K562 (cell line): ENCODE data around the gene SKP2. TPM values are rescaled to one million over a fixed set of nuclear protein-coding genes. Genes with fewer than 3 reads are reported as not detected.

Source experiments
- BDP1 ChIP-seq: IDR thresholded peaks from 3 replicates; pipeline ENCODE4 v1.6.1; 2011; ENCODE audit not compliant: insufficient read length, insufficient read depth
- CBFB ChIP-seq: sonication (generic); formaldehyde crosslinking; IDR thresholded peaks from 2 replicates; pipeline ENCODE4 v1.4.0; 2020; ENCODE audit warnings: mild to moderate bottlenecking, missing genetic modification reagents
- CBX8 ChIP-seq: fragments of 200-600 bp; sonication (generic); IDR thresholded peaks from 2 replicates; pipeline ENCODE4 v1.6.1; 2012; ENCODE audit warnings: borderline replicate concordance, mixed run types, low read depth, mild to moderate bottlenecking, moderate library complexity, mixed read lengths, low read length, control low read depth, inconsistent platforms; ENCODE audit not compliant: poor library complexity, severe bottlenecking; ENCODE audit errors: extremely low read depth
- CHD2 ChIP-seq: IDR thresholded peaks from 2 replicates; pipeline ENCODE4 v1.6.1; 2011; ENCODE audit warnings: low read depth, low read length
- EP300 ChIP-seq: IDR thresholded peaks from 2 replicates; pipeline ENCODE4 v1.6.1; 2012; ENCODE audit warnings: low read length, improper control_type of control experiment
- MAFF ChIP-seq: IDR thresholded peaks from 2 replicates; pipeline ENCODE4 v1.6.1; 2012; ENCODE audit warnings: low read length, improper control_type of control experiment
- NFYB ChIP-seq: IDR thresholded peaks from 2 replicates; pipeline ENCODE4 v1.6.1; 2011; ENCODE audit warnings: mild to moderate bottlenecking, moderate library complexity; ENCODE audit not compliant: insufficient read length; ENCODE audit errors: extremely low read depth
- PCBP1 ChIP-seq: fragments of 200-400 bp; formaldehyde crosslinking; IDR thresholded peaks from 2 replicates; pipeline ENCODE4 v1.6.1; 2018; ENCODE audit warnings: mild to moderate bottlenecking, low read depth, low read length; ENCODE audit not compliant: poor library complexity, severe bottlenecking
- PHF8 ChIP-seq: fragments of 200-600 bp; sonication (generic); IDR thresholded peaks from 2 replicates; pipeline ENCODE4 v1.6.1; 2012; ENCODE audit warnings: mixed run types, mild to moderate bottlenecking, inconsistent platforms, low read length, moderate library complexity, borderline replicate concordance
- SMAD3 ChIP-seq: fragments of 450-650 bp; formaldehyde crosslinking; conservative IDR thresholded peaks from 2 replicates; pipeline ENCODE4 v1.4.0; 2020; ENCODE audit warnings: mild to moderate bottlenecking
- SP2 ChIP-seq: IDR thresholded peaks from 2 replicates; pipeline ENCODE4 v1.6.1; 2011; ENCODE audit warnings: mild to moderate bottlenecking, low read depth, low read length, moderate library complexity; ENCODE audit not compliant: poor library complexity, severe bottlenecking; ENCODE audit errors: extremely low read depth
- ZNF274 ChIP-seq: IDR thresholded peaks from 2 replicates; pipeline ENCODE4 v1.6.1; 2011; ENCODE audit warnings: low read depth, mild to moderate bottlenecking, low read length, moderate library complexity, borderline replicate concordance
- ZNF551 ChIP-seq: fragments of 250-450 bp; sonication (Bioruptor Pico); IDR thresholded peaks from 2 replicates; pipeline ENCODE4 v1.5.0; 2021; ENCODE audit warnings: mild to moderate bottlenecking, moderate library complexity
- ZNF561 ChIP-seq: fragments of 450-650 bp; formaldehyde crosslinking; conservative IDR thresholded peaks from 2 replicates; pipeline ENCODE4 v1.4.0; 2020; ENCODE audit warnings: mild to moderate bottlenecking, moderate library complexity
- polyA plus RNA-seq, 8 experiments: library from polyadenylated mRNA; depleted of rRNA in 4 of 8; stranded (reverse) in 5 of 8; unstranded in 3 of 8; fragments of >200 nt; fragmentation: Nextera tagmentation in 2 of 8; fragmentation: Illumina TruSeq in 1 of 8; extraction: Ambion mirVana in 2 of 8; extraction: Trizol in 1 of 8; gene quantifications; 2 replicates each; pipeline versions ENCODE4 v1.2.1 to v1.2.3, GENCODE V29; 2011 to 2014; ENCODE audit warnings: inconsistent platforms in 1 of 8, missing spikeins in 1 of 8
- total RNA-seq, 7 experiments: library from RNA; depleted of rRNA in 6 of 7; stranded (reverse); fragments of >200 nt in 6 of 7; fragmentation: Illumina TruSeq in 2 of 7; extraction: Trizol in 2 of 7; gene quantifications; 2 replicates each; pipeline versions ENCODE4 v1.2.1 to v1.2.3, GENCODE V29; 2011 to 2021; ENCODE audit warnings: low replicate concordance in 1 of 7
- TF ChIP-seq, protein P1 (sequence below): fragments of 250-450 bp; sonication (Bioruptor Pico); IDR thresholded peaks from 2 replicates; pipeline ENCODE4 v1.8.0; 2022; ENCODE audit warnings: inconsistent platforms
- TF ChIP-seq, protein P2 (sequence below): sonication (generic); formaldehyde crosslinking; IDR thresholded peaks from 2 replicates; pipeline ENCODE4 v1.8.1; 2023; ENCODE audit warnings: mild to moderate bottlenecking, missing genetic modification reagents
- TF ChIP-seq, protein P3 (sequence below): conservative IDR thresholded peaks from 2 replicates; pipeline ENCODE4 v1.6.1; 2011; ENCODE audit warnings: low read depth, mild to moderate bottlenecking, low read length; ENCODE audit not compliant: control insufficient read depth
- TF ChIP-seq, protein P4 (sequence below): fragments of 250-450 bp; sonication (Bioruptor Pico); IDR thresholded peaks from 2 replicates; pipeline ENCODE4 v1.5.0; 2021

The SKP2 gene
- total and polyA plus RNA-seq, 9 of the 15 experiments (the other 6 are each of a cell fraction or from before 2014, with no cell fraction given) = 30.0 to 97.5 (median 80.8) TPM

DNA sequence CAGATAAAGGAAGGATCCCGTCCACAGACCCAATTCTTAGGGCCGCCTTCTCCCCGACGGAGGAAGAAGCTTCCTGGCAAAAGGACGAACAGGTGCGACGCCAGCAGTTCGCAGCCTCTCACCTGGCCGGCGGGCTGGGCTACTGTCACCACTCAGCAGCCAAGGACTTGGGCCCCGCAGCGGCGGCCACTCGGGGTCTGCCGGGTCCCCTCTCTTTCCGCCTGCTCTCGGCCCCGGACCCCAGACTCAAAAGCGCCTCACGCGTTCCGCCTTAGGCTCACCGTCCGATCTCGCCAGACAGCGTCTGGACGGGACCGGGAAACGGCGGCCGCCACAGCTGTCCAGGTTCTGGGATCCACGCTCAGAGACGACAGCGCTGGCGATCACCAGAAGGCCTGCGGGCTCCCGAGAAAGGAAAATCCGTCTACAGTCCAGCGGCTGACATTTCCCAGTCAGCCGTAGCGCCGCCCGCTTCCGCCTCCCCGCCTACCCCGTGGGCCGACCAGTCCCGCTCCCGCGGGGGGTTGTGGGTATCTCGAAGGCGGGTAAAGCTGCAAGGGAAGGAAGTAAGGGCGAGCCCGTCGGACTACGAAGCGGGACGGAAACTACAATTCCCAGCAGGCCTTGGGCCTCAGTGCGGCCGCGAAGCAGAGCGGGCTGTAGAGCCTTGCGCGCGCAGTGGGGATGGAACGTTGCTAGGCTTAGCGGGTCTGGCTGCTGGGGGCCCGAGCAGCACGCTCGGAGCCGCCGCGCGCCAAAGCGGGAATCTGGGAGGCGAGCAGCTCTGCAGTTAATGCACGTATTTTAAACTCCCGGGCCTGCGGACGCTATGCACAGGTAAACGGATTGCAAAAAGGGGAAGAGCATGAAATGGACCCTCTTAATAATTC is at the start of gene SKP2, which contains the start of gene LMBRD2 (continued):
- TF ChIP-seq EP300 (peak; percentile 44; the same call in 1 of the 2 replicates), PHF8 (peak; percentile 87), MAFF (no peak), ZNF561 (CRISPR knock-in tag) (no peak), CHD2 (0 out of 2 replicates have a peak, but pooled peaks have one; percentile 35), CBX8 (no peak), SP2 (no peak), PCBP1 (no peak), SMAD3 (no peak), ZNF551 (CRISPR knock-in tag) (no peak), CBFB (no peak), NFYB (no peak), ZNF274 (no peak), BDP1 (no peak)
- TF ChIP-seq, protein P1, sequence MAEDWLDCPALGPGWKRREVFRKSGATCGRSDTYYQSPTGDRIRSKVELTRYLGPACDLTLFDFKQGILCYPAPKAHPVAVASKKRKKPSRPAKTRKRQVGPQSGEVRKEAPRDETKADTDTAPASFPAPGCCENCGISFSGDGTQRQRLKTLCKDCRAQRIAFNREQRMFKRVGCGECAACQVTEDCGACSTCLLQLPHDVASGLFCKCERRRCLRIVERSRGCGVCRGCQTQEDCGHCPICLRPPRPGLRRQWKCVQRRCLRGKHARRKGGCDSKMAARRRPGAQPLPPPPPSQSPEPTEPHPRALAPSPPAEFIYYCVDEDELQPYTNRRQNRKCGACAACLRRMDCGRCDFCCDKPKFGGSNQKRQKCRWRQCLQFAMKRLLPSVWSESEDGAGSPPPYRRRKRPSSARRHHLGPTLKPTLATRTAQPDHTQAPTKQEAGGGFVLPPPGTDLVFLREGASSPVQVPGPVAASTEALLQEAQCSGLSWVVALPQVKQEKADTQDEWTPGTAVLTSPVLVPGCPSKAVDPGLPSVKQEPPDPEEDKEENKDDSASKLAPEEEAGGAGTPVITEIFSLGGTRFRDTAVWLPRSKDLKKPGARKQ = no peak
- TF ChIP-seq, protein P2, sequence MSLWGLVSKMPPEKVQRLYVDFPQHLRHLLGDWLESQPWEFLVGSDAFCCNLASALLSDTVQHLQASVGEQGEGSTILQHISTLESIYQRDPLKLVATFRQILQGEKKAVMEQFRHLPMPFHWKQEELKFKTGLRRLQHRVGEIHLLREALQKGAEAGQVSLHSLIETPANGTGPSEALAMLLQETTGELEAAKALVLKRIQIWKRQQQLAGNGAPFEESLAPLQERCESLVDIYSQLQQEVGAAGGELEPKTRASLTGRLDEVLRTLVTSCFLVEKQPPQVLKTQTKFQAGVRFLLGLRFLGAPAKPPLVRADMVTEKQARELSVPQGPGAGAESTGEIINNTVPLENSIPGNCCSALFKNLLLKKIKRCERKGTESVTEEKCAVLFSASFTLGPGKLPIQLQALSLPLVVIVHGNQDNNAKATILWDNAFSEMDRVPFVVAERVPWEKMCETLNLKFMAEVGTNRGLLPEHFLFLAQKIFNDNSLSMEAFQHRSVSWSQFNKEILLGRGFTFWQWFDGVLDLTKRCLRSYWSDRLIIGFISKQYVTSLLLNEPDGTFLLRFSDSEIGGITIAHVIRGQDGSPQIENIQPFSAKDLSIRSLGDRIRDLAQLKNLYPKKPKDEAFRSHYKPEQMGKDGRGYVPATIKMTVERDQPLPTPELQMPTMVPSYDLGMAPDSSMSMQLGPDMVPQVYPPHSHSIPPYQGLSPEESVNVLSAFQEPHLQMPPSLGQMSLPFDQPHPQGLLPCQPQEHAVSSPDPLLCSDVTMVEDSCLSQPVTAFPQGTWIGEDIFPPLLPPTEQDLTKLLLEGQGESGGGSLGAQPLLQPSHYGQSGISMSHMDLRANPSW (CRISPR knock-in tag) = peak; percentile 30; the same call in 1 of the 2 replicates
- TF ChIP-seq, protein P3, sequence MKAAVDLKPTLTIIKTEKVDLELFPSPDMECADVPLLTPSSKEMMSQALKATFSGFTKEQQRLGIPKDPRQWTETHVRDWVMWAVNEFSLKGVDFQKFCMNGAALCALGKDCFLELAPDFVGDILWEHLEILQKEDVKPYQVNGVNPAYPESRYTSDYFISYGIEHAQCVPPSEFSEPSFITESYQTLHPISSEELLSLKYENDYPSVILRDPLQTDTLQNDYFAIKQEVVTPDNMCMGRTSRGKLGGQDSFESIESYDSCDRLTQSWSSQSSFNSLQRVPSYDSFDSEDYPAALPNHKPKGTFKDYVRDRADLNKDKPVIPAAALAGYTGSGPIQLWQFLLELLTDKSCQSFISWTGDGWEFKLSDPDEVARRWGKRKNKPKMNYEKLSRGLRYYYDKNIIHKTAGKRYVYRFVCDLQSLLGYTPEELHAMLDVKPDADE = peak; percentile 98
- TF ChIP-seq, protein P4, sequence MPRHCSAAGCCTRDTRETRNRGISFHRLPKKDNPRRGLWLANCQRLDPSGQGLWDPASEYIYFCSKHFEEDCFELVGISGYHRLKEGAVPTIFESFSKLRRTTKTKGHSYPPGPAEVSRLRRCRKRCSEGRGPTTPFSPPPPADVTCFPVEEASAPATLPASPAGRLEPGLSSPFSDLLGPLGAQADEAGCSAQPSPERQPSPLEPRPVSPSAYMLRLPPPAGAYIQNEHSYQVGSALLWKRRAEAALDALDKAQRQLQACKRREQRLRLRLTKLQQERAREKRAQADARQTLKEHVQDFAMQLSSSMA (CRISPR knock-in tag) = no peak
